AG10803 (cell line): ENCODE results near the gene MRPL19.

Experiments
- DNase-seq: peaks from one replicate; pipeline ENCODE4 v3.0.0; 2010; ENCODE audit warnings: low read depth
- H3K4me3 ChIP-seq: 2 replicates; pipeline ENCODE4 v1.5.1; 2011; ENCODE audit warnings: mild to moderate bottlenecking, low read length, control low read depth
- TF ChIP-seq, protein P1 (sequence below): conservative IDR thresholded peaks from 2 replicates; pipeline ENCODE4 v1.5.1; 2011; ENCODE audit warnings: mild to moderate bottlenecking, low read length, control low read depth, inconsistent platforms

MRPL19 gene

GRCh38 chr2:75603477-75603876 is 43.1 kb upstream of the MRPL19 start:
- peak; percentile 73 for DNase-seq
- no peak overlapping the region for H3K4me3 ChIP-seq
- TF ChIP-seq, protein P1, sequence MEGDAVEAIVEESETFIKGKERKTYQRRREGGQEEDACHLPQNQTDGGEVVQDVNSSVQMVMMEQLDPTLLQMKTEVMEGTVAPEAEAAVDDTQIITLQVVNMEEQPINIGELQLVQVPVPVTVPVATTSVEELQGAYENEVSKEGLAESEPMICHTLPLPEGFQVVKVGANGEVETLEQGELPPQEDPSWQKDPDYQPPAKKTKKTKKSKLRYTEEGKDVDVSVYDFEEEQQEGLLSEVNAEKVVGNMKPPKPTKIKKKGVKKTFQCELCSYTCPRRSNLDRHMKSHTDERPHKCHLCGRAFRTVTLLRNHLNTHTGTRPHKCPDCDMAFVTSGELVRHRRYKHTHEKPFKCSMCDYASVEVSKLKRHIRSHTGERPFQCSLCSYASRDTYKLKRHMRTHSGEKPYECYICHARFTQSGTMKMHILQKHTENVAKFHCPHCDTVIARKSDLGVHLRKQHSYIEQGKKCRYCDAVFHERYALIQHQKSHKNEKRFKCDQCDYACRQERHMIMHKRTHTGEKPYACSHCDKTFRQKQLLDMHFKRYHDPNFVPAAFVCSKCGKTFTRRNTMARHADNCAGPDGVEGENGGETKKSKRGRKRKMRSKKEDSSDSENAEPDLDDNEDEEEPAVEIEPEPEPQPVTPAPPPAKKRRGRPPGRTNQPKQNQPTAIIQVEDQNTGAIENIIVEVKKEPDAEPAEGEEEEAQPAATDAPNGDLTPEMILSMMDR, result no peak

DNA sequence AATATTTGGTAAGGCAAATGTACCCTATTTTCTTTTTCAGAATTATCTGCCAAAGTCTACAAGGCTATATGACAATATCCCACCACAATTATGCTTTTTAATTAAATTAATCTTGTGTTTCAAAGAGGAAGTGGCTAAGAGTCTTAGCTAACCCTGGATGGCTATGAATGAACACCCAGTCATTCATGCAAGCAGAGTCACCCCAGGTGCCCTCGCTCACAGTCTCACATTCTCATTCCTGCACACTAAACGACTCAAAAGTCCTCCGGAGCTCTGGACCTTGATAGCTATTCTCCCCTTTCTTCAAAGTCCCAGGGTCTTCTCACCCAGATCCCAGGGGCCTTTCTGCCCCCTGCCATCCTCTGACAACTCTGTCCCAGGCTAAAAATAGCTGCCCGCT is 42.1 kb upstream of the MRPL19 start:
- H3K4me3 ChIP-seq, result no peak overlapping the region
- TF ChIP-seq, protein P1, result no peak
- peak; percentile 48 for DNase-seq

GRCh38 chr2:75605770-75606529 is 40.6 kb upstream of the MRPL19 start:
- TF ChIP-seq, protein P1, result peak; percentile 60
- no peak overlapping the region; the same call in 1 of the 2 replicates for H3K4me3 ChIP-seq
- peak; percentile 99 for DNase-seq

DNA sequence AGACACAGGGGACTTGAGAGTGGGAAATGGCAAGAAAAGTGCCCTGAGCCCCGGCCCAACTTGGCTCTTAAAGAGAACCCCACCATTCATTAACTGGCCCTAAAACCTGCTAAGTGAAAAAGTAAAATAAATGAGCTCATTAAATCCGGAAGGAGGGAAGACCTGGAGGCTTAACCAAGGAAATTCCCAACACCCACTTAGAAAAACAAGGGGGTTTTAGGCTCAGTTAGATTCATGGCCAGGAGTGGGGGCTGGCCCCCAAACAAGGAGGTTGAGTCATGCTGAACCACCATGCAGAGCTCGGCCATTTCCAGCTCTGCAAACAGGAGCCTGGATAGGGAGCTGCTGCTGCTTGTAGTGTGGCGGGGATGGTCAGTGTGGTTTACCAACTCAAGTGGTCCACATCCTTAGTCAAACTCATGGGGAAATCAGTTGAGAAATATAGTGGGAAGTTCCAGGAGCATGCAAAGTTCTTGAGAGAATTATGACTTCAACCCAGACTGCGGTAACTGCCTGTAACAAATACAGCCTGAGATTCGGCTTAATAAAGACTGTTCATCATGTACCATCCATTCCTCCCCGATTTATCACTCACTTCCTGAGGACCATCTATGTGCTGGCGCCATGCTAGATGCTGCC is 39.7 kb upstream of the MRPL19 start:
- TF ChIP-seq, protein P1, result no peak
- no peak overlapping the region; the same call in 1 of the 2 replicates for H3K4me3 ChIP-seq
- DNase-seq, result peak; percentile 98

DNA sequence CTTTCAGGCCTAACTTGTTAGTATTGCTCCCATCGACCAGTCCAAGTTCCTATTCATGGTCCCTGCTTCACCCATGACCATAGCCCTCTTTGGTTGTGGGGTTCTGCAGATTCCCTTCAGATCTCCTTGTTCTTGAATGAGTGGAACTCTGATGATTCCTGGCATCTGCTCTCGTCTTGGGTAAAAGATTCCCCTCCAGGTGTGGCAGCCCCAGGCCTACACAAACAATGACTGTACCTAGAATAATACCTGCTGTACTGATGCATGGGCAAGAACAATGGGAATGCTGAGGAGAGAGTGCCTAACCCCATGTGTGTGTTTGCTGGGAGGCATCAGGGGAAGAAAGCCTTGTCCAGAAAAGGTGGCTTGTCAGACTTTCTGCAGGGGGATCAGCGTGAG is 39.2 kb upstream of the MRPL19 start:
- DNase-seq, result no peak
- no peak overlapping the region for H3K4me3 ChIP-seq
- TF ChIP-seq, protein P1, result no peak

DNA sequence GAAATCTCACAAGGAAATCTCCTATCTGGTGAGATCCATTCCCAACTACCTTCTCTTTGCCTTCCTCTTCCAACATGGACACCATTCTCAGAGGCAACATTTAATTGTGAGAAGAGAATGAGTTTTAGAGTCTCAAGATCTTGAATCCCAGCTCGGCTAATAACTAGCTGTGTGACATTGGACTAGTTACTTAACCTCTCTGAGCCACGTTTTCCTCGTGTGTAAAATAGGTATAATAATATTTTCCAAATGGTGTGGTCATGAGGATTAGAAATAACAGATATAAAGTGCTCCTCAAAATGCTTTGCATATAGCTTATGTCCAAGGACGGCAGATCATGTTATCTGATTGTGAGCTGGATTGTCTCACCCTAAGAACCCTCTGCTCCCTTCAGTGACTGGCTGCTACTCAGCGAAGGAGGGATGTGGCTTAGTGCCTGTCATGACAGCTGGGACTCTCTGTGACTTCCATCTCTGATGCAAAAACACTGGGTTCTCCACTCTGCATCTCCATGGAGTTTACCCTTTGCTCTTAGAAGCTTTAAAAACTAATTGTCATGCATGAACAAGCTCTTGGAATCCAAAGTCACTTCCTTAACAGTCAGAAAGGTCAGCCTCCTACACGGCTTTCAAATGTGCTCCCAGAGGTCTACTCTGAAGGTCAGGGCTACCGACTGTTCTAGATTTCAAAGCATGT is 38.4 kb upstream of the MRPL19 start:
- TF ChIP-seq, protein P1, result no peak
- DNase-seq, result no peak
- no peak overlapping the region for H3K4me3 ChIP-seq
